Glutamatergic neuron (in vitro differentiated cells): ENCODE measurements around the gene NIP7. TPM values are rescaled to one million over a fixed set of nuclear protein-coding genes. Genes with fewer than 3 reads are reported as not detected.
A peak's percentile ranks its signal among the peaks of the same experiment; 100 is the strongest.

ENCODE experiments used
- DNase-seq: peaks from one replicate; pipeline ENCODE4 v3.0.0; 2022
- H3K27ac Mint-ChIP-seq: one replicate; pipeline ENCODE4 v1.8.0; 2020; ENCODE audit warnings: mild to moderate bottlenecking, mixed read lengths, inconsistent platforms; ENCODE audit not compliant: unreplicated experiment
- H3K27me3 Mint-ChIP-seq: one replicate; pipeline ENCODE4 v1.8.0; 2020; ENCODE audit warnings: mild to moderate bottlenecking, moderate library complexity, mixed read lengths, inconsistent platforms; ENCODE audit not compliant: unreplicated experiment
- H3K36me3 Mint-ChIP-seq: one replicate; pipeline ENCODE4 v1.8.0; 2020; ENCODE audit warnings: mild to moderate bottlenecking, mixed read lengths, inconsistent platforms; ENCODE audit not compliant: unreplicated experiment
- H3K4me1 Mint-ChIP-seq: one replicate; pipeline ENCODE4 v1.8.0; 2020; ENCODE audit warnings: mild to moderate bottlenecking, low read depth, mixed read lengths, inconsistent platforms; ENCODE audit not compliant: unreplicated experiment
- H3K4me3 Mint-ChIP-seq: one replicate; pipeline ENCODE4 v1.8.0; 2020; ENCODE audit warnings: mild to moderate bottlenecking, mixed read lengths, inconsistent platforms; ENCODE audit not compliant: unreplicated experiment
- H3K9me3 Mint-ChIP-seq: one replicate; pipeline ENCODE4 v1.8.0; 2020; ENCODE audit warnings: mild to moderate bottlenecking, moderate library complexity, mixed read lengths, inconsistent platforms; ENCODE audit not compliant: unreplicated experiment
- total RNA-seq: library from RNA; stranded (reverse); fragmentation: NEBNext Ultra II Directional; extraction: Animal tissue kit (Norgen Biotek cat#: 25700); gene quantifications from one replicate; pipeline ENCODE4 v1.2.1, GENCODE V29; 2021; ENCODE audit not compliant: unreplicated experiment
- TF ChIP-seq, protein P1 (sequence below): fragments of 200-600 bp; sonication (generic); IDR thresholded peaks from one replicate; pipeline ENCODE4 v1.5.0; 2021; ENCODE audit not compliant: partially characterized antibody, unreplicated experiment

Gene NIP7
- total RNA-seq, 1 donor from 2014 or later: 19.6 TPM

DNA sequence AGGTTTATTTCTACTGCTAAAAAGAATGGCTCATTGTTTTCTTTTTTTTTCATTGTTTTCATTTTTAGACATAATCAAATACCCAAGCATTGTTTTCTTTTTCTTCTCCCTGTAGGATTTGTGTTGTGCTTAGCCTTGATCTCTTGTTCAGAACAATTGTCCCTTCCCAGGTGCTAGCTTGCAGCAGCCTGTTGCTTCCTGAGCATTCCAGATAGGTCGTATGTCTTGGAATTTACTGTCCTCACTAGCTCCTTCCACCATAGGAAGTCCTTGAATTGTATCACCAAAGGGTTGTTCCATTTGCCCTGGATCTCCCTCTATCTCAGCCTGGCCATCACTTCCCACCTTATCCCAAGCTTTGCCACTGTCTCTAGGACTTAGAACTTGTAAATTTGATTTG is 38.4 kb upstream of the NIP7 start:
- H3K36me3 Mint-ChIP-seq: no peaks in the 10 kb centered on the region
- peaks cover 2% of the 10 kb centered on the region for H3K9me3 Mint-ChIP-seq
- TF ChIP-seq, protein P1, sequence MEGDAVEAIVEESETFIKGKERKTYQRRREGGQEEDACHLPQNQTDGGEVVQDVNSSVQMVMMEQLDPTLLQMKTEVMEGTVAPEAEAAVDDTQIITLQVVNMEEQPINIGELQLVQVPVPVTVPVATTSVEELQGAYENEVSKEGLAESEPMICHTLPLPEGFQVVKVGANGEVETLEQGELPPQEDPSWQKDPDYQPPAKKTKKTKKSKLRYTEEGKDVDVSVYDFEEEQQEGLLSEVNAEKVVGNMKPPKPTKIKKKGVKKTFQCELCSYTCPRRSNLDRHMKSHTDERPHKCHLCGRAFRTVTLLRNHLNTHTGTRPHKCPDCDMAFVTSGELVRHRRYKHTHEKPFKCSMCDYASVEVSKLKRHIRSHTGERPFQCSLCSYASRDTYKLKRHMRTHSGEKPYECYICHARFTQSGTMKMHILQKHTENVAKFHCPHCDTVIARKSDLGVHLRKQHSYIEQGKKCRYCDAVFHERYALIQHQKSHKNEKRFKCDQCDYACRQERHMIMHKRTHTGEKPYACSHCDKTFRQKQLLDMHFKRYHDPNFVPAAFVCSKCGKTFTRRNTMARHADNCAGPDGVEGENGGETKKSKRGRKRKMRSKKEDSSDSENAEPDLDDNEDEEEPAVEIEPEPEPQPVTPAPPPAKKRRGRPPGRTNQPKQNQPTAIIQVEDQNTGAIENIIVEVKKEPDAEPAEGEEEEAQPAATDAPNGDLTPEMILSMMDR: no peak
- peaks cover 1% of the 10 kb centered on the region for H3K27me3 Mint-ChIP-seq
- no peak overlapping the region for H3K27ac Mint-ChIP-seq
- no peaks in the 10 kb centered on the region for H3K4me1 Mint-ChIP-seq
- H3K4me3 Mint-ChIP-seq: no peak overlapping the region
- DNase-seq: no peak

DNA sequence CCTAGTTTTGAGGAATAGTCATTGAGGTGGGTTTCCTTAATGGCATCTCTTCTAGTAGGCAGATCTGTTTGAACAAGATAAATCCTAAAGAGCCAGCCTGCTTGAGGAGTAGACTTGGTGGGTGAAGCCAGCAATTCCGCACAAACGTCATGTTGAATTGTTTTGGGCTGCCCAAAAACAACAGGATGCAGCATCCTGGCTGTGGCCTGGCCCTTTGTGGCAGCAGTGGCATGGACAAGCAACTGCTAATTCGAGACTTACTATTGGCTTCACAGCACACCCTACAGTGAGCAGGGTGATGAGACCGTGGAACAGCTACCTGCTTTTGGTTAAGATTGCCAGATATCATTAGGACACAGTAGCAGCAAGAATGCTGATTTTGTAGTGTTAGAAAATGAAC is 37.7 kb upstream of the NIP7 start:
- H3K36me3 Mint-ChIP-seq: no peaks in the 10 kb centered on the region
- H3K27me3 Mint-ChIP-seq: no peaks in the 10 kb centered on the region
- no peak overlapping the region for H3K4me3 Mint-ChIP-seq
- peaks cover 2% of the 10 kb centered on the region for H3K9me3 Mint-ChIP-seq
- TF ChIP-seq, protein P1: no peak
- no peak for DNase-seq
- no peaks in the 10 kb centered on the region for H3K4me1 Mint-ChIP-seq
- H3K27ac Mint-ChIP-seq: no peak overlapping the region

DNA sequence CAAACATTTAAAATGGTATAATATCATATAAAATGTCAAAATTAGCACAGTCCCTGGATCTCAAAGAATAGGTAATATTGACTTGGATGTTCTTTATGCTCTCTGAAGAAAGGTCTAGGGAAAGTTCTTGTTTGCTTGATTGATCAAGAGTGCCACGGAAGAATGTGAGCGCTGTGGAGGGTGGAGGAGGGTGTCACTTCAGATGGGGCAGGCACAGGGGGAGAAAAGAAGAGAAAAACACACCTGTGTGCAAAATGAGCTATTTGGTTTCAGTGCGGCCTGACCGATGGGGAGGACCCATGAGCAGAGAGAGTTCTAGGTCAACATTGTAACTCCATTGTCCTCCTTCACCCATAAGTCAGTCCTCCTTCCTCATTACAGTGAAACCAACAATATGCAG is 37.3 kb upstream of the NIP7 start:
- no peaks in the 10 kb centered on the region for H3K27me3 Mint-ChIP-seq
- DNase-seq: no peak
- H3K27ac Mint-ChIP-seq: no peak overlapping the region

DNA sequence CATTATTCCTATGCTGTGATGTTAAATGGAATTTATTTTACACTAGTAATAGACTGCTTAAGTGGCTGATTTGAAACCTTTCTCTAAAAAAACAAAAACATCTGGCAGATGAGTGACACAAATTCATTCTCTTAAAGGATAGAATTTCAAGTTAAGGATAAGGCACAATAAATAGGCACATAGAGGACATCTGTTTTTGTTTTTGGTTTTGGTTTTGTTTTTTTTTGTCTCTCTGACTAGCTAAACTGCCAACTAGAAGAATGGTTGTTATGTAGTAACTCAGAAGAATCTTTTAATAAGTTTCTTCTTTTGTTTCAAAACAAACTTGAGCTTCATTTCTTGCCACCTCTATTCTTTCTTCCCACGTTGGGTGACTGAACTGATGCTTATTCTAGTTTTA is 33.5 kb upstream of the NIP7 start:
- Mint-ChIP-seq H3K9me3 (peaks cover 3% of the 10 kb centered on the region), H3K27ac (no peak overlapping the region), H3K4me3 (no peak overlapping the region), H3K36me3 (no peaks in the 10 kb centered on the region), H3K4me1 (peaks cover 4% of the 10 kb centered on the region), H3K27me3 (peaks cover 6% of the 10 kb centered on the region)
- TF ChIP-seq, protein P1: no peak
- DNase-seq: no peak

More for the DNA sequence above, 37.3 kb upstream of the NIP7 start:
- TF ChIP-seq, protein P1: no peak
- H3K4me1 Mint-ChIP-seq: no peaks in the 10 kb centered on the region
- peak overlapping the region; percentile 20 for H3K4me3 Mint-ChIP-seq
- H3K36me3 Mint-ChIP-seq: no peaks in the 10 kb centered on the region
- peaks cover 2% of the 10 kb centered on the region for H3K9me3 Mint-ChIP-seq

DNA sequence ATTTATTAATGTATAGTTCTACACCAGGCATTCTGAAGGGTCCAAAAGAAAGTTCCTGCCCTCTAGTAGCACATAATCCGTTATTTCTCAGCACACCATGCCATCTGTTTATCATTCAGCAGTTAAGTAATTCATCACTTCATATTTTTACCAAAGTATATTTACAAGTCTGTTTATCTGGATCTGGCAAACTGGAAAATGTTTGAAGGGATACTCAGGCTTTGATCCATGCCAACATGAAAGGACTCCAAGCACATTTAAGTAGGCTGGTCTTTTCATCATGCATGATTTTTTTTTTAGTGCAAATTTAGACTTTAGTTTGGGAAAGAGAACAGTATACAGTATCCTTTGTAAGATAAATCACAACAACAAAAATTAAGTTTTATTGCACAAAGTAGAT is 32.5 kb upstream of the NIP7 start:
- Mint-ChIP-seq H3K27me3 (peaks cover 10% of the 10 kb centered on the region), H3K4me1 (peaks cover 4% of the 10 kb centered on the region), H3K9me3 (peaks cover 7% of the 10 kb centered on the region), H3K36me3 (no peaks in the 10 kb centered on the region), H3K27ac (no peak overlapping the region), H3K4me3 (no peak overlapping the region)
- DNase-seq: no peak
- TF ChIP-seq, protein P1: no peak
